KMS-11 (cell line): ENCODE measurements around the gene PAH.

ENCODE experiments used
- H2AFZ ChIP-seq: fragments of 200-600 bp; sonication (generic); 2 replicates; pipeline ENCODE4 v1.6.1; 2016; ENCODE audit warnings: antibody characterized with exemption, mixed run types, low read depth
- H3K27ac ChIP-seq: fragments of 200-600 bp; sonication (generic); 2 replicates; pipeline ENCODE4 v1.6.1; 2016; ENCODE audit warnings: mild to moderate bottlenecking, mixed run types
- H3K27me3 ChIP-seq: fragments of 200-600 bp; sonication (generic); 2 replicates; pipeline ENCODE4 v1.6.1; 2017; ENCODE audit warnings: mild to moderate bottlenecking, low read depth, mixed run types, moderate library complexity; ENCODE audit not compliant: insufficient read depth
- H3K36me3 ChIP-seq: fragments of 200-600 bp; sonication (generic); 2 replicates; pipeline ENCODE4 v1.6.1; 2017; ENCODE audit warnings: mild to moderate bottlenecking, mixed run types; ENCODE audit not compliant: insufficient read depth
- H3K4me1 ChIP-seq: fragments of 200-600 bp; sonication (generic); 2 replicates; pipeline ENCODE4 v1.6.1; 2016; ENCODE audit warnings: mild to moderate bottlenecking, low read depth, mixed run types; ENCODE audit not compliant: poor library complexity, severe bottlenecking
- H3K4me2 ChIP-seq: fragments of 200-600 bp; sonication (generic); 2 replicates; pipeline ENCODE4 v1.7.0; 2016; ENCODE audit warnings: mild to moderate bottlenecking, mixed run types
- H3K4me3 ChIP-seq: fragments of 200-600 bp; sonication (generic); IDR thresholded peaks from 2 replicates; pipeline ENCODE4 v1.6.1; 2017; ENCODE audit warnings: low read depth, low read length, mixed read lengths; ENCODE audit not compliant: insufficient read depth
- H3K79me2 ChIP-seq: fragments of 200-600 bp; sonication (generic); 2 replicates; pipeline ENCODE4 v1.6.1; 2016; ENCODE audit warnings: low read depth, mixed run types; ENCODE audit not compliant: insufficient read depth
- H3K9ac ChIP-seq: fragments of 200-600 bp; sonication (generic); 2 replicates; pipeline ENCODE4 v1.6.1; 2016; ENCODE audit warnings: mild to moderate bottlenecking, mixed run types
- H4K20me1 ChIP-seq: fragments of 200-600 bp; sonication (generic); 2 replicates; pipeline ENCODE4 v1.6.1; 2016; ENCODE audit warnings: mild to moderate bottlenecking, mixed run types; ENCODE audit not compliant: insufficient read depth
- CTCF ChIP-seq: fragments of 200-600 bp; sonication (generic); conservative IDR thresholded peaks from 2 replicates; pipeline ENCODE4 v1.6.1; 2017; ENCODE audit warnings: low read depth, mild to moderate bottlenecking, antibody characterized with exemption, low read length, moderate library complexity, mixed read lengths

PAH gene

GRCh38 chr12:102954134-102954533 is 37.1 kb upstream of the PAH start:
- Histone ChIP-seq H3K4me2 (no peak overlapping the region), H3K36me3 (no peaks in the 10 kb centered on the region), H3K4me1 (no peaks in the 10 kb centered on the region), H3K79me2 (no peaks in the 10 kb centered on the region), H3K27me3 (no peaks in the 10 kb centered on the region), H3K4me3 (no peak overlapping the region), H3K27ac (no peak overlapping the region), H3K9ac (no peak overlapping the region), H4K20me1 (no peaks in the 10 kb centered on the region), H2AFZ (no peak overlapping the region)
- TF ChIP-seq CTCF = no peak

- H3K9ac ChIP-seq = no peak overlapping the region
- no peaks in the 10 kb centered on the region for H4K20me1 ChIP-seq
- H3K79me2 ChIP-seq = no peaks in the 10 kb centered on the region
- no peak overlapping the region for H3K4me2 ChIP-seq
- no peaks in the 10 kb centered on the region for H3K4me1 ChIP-seq
- no peak for TF ChIP-seq CTCF
- no peaks in the 10 kb centered on the region for H3K27me3 ChIP-seq
- no peak overlapping the region for H2AFZ ChIP-seq
- H3K36me3 ChIP-seq = no peaks in the 10 kb centered on the region
- no peak overlapping the region for H3K27ac ChIP-seq
- H3K4me3 ChIP-seq = no peak overlapping the region
These were observed 36.2 kb upstream of the PAH start for GRCh38 chr12:102953221-102953620.

- H3K27me3 ChIP-seq = no peaks in the 10 kb centered on the region
These were observed 34.8 kb upstream of the PAH start for GRCh38 chr12:102951841-102952240.

GRCh38 chr12:102950950-102951619 is 34.0 kb upstream of the PAH start:
- Histone ChIP-seq H3K27me3 (no peaks in the 10 kb centered on the region), H3K4me1 (no peaks in the 10 kb centered on the region), H3K36me3 (no peaks in the 10 kb centered on the region), H3K27ac (no peak overlapping the region), H3K4me2 (no peak overlapping the region), H3K4me3 (no peak overlapping the region), H3K9ac (no peak overlapping the region), H4K20me1 (no peaks in the 10 kb centered on the region), H3K79me2 (no peaks in the 10 kb centered on the region), H2AFZ (no peak overlapping the region)
- no peak for TF ChIP-seq CTCF

More at GRCh38 chr12:102951841-102952240, 34.8 kb upstream of the PAH start:
- Histone ChIP-seq H3K9ac (no peak overlapping the region), H3K4me3 (no peak overlapping the region), H3K36me3 (no peaks in the 10 kb centered on the region), H3K4me2 (no peak overlapping the region), H4K20me1 (no peaks in the 10 kb centered on the region), H3K4me1 (no peaks in the 10 kb centered on the region), H3K79me2 (no peaks in the 10 kb centered on the region), H3K27ac (no peak overlapping the region), H2AFZ (no peak overlapping the region)
- TF ChIP-seq CTCF = no peak
